Measurements from ENCODE around the gene GABRR2. TPM values are rescaled to one million over a fixed set of nuclear protein-coding genes. Genes with fewer than 3 reads are reported as not detected.
"Not testable (repeated sequence)": the region's sequence is repeated elsewhere in the genome, so short reads cannot be mapped to it uniquely, and the experiment has no call there.

The GABRR2 gene
- total RNA-seq, 1 donor from 2014 or later, result 0.73 TPM

DNA sequence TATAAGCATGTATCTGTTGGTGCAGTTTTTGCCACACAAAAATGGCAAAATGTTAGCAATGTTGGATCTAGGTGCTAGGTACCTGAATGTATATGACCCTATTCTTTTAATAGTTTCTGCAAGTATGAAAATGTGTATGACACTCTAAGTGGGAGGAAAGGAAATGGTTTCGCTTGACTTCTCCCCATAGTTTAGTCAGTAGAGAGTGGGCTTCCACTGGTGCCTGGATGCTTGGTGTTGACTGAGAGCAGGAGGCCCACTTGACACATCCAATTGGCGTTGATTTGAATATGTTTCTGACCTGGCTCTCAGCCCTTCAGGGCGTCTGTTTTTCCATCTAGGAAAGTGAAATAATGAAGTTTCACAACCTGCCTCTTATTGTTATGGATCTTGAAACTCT is 56.2 kb downstream of the GABRR2 start:
- no peak for DNase-seq (ENCODE audit: low spot score)

DNA sequence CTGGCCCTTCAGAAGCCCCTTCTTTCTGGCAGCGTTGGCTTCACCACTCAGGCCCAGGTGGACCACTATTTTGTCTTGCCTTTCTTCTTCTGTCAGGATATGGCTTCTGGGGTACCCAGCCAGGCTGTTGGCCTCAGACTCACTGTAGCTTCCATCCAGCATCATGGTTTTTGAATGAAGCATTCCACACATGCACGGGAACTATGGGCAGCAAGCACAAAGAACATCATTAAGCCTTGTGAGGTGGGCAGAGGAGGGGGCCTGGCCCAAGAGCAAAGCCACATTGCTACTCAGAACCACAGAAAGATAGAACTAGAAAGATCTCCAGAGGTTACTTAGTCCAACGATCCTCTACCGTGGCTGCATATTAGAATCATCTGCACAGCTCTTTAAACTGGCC is 57.3 kb downstream of the GABRR2 start:
- DNase-seq (ENCODE audit: low spot score), result no peak

DNA sequence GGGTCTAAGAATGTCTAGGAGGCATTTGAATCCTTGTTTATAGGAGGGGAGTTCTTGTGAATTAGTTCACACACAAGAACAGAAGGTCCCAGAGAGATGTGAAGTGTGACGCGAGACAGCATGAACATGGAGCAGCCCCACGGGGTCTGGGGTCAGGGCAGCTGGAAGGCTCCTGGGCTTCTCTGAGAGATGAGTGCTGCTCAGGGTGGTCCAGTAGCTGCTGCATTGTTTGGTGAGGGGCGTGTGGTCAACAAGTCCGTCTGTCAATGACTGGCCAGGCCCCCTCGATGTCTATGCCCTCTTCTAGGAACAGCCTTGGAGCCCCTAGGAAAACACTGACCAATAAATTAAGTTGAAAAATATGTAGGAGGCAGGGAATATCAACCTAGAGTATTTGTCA is 57.8 kb downstream of the GABRR2 start:
- DNase-seq (ENCODE audit: low spot score), result no peak

DNA sequence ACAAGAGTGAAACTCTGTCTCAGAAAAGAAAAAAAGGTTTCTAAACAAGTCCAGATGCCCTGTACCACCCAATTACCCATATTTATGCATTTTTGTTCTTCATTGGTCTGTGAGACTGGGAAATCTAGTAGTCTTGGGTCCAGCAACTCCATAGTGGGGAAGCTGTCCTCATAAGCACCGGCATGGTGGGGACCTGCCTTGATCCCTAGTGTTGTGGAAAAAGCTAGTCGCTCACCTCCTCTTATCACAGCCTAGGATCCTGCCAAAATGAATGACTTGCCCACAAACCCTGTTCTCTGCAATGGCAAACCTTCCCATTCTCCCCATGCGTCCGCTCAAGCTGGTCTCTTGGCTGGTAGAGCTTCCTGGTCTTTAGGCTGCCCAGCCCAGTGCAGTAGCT is 59.7 kb downstream of the GABRR2 start:
- DNase-seq (ENCODE audit: low spot score), result no peak

DNA sequence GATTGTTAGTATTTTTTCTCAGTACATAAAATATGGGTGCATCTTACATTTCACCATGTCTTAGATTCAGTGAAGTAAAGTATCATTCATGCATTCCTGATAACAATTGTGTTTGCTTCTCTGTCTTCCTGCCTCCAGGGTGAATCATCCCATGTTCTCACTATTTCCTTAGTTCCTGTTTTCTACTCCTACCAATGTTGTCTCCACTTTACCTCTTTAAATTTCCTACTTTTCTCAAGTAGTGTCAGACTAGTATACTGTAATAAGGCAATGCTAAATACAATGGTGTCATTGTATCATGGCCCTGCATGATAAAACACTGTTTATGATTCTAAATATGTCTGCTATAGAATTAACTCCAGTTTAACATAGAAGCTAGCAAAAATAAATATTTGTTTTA is 60.5 kb downstream of the GABRR2 start:
- no peak for DNase-seq (ENCODE audit: low spot score)

DNA sequence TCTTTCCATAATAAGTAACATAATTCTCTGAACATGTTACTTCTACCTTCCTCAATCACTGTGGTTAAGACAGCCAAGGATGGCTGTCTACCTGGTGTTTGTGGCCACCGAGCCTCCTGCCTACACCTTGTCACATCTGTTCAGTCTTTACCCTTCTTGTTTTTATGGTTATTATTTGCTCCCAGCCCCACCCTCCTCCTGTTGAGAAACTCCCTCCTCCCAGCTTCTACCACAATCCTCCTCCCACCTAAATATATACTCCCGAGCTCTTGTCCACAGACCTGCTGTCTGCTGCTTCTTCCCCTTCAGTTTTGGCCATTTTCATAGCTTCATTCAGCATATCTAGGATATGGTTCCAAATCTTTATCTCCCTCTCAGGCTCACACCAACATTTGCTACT is 62.2 kb downstream of the GABRR2 start:
- no peak for DNase-seq (ENCODE audit: low spot score)

DNA sequence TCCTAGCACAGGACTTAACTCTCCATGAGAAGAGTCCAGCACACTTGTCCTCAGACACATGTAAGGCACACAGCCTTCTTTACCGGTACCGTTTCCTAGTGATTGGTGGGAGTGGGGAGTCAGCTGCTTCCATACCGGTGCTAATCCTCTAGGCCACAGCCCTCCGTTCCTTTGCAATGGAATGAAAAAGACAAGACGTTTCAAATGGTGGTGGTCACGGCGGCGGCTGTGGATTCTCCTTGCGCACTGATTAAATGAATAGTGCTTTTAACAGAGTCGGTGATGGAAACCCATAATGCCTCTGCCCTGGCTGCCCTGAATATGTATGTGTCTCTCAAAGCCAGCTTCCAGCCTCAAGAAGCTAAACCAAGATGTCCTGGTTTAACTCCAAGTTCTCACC is 63.1 kb downstream of the GABRR2 start:
- DNase-seq (ENCODE audit: low spot score), result no peak

DNA sequence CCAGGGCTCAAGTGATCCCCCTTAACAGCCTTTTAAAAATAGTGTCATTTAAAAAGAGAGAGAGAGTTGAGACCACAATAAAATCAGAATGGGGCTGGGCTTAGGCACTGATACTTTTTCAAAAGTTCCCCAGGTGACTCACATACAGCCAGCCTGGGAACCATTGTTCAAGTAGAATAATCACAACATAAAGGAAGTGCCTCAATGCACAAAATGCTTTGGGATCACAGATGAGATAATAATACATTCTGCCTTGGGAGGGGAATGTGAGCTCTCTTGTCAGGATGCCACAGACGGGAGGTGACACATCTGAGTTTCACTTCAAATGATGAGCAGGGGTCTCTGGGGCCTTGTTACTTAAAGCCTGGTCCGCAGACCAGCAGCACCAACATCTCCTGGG is 63.9 kb downstream of the GABRR2 start:
- DNase-seq (ENCODE audit: low spot score), result no peak

DNA sequence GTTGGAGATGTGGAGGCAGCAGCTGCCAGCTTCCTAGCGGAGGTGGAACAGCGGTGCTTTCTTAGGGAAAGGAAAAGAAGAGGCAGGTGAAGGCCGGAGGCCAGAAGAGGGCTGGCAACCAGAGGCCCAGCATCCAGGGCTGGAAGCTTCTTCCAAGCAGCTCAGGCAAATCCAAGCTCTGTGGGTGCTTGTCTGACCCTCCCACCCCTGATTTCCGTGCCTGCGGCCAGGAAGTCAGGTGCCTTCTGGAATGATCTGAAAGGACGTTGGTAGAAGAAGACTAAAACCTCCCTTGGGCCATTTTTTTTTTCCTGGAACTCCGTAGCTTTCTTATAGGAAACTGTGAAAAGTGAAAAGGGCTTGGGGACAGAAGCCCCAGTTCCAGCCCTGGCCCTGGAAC is 64.9 kb downstream of the GABRR2 start:
- no peak for DNase-seq (ENCODE audit: low spot score)

DNA sequence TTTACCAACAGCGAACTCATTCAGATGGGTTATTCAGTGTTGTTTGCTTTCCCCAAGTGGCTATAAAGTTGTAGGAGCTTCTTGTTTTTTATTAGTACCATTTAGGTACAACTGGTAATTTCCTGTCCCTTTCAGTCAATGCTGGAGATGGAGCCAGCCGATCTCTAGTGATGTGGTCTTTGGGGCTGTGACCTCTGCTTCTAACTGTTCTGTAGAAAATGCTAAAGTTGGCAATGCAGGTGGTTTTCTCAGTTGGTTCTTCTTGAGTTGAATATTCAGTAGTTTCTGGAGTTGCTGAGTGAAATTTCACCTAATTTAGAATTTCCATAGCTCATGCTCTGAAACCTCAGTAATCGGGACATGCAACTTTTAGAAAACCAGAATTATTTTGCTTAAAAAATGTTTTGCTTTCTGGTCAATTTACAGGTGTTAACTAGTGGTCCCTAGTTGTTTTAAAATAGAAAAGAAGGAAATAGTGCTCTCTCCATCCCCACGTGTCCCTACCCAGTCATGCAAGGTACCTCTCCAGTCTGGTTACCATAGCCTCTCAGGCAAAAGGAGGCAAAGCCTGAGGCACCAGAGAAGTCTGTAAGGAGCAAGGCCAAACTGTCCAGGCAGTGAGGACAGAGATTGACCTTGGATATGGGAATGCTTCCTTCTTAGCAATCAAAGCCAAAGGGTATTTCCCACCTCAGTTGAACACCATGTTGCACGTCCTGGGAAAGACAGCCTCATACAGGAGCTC is 70.7 kb downstream of the GABRR2 start:
- DNase-seq (ENCODE audit: low spot score), result no peak

DNA sequence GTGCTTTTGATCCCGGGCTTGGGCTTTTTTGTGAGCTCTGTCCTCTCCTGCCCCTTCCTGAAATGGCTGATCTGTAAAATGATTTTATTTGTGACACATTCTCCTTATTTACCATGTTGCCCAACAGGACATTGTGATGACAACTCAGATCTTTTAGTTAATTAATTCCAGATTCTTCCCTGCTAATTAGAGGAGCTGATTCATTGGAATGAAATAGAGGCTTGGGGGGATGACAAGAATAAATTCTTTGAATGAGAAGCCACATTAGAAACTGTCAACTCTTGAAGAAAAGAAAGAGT is 71.8 kb downstream of the GABRR2 start:
- DNase-seq (ENCODE audit: low spot score), result no peak

DNA sequence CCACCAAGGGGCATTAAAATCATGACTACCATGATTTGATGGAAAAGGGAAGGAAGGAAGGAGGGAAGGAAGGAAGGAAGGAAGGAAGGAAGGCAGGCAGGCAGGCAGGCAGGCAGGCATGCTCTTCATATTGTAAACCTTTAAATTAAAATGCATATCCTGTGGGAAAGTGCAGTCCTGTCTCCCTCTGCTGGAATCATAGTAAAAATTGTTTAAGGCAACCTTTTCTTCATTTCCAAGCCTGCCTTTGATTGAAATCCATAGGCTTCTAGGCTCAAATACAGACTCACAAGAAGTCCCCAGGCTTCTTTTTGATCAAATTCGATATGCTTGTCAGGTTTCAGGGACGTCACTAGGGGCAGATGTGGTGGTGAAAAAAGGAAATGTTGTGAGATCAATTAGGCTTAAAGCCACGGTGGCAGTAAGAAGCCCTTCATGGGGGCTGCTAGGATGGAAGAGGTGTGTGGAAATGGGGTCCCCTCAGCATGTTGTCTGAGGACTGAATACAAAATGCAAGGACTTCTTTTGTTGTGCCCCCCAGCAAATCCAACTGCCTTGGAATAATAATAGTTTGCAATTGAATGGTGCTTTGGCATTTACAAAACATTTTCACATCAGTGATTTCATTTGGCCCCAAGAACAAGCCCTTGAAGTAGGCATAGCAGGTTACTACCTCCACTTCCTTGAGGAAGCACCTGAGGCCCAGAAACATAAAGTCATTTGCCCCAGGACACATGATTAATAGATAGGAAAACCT is 72.3 kb downstream of the GABRR2 start:
- DNase-seq (ENCODE audit: low spot score), result no peak

DNA sequence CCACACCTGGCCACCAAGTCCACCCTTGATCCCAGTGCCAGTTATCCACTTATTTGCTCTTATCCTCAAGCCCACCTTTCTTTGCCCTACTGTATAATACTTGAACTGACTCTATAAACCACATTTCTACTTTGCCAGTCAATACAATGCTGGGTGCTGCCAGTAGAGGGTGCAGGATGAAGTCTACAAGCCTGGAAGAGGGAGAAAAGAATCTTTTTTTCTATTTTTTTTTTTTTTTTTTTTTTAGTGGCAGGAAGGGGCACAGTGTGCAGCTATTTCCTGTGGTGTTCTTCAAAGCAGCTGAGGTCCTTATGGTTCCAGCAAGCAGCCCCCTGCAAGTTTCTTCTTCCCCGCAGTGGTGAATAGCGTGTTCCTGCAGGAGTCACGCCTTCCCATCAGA is 75.8 kb downstream of the GABRR2 start:
- no peak for DNase-seq (ENCODE audit: low spot score)

DNA sequence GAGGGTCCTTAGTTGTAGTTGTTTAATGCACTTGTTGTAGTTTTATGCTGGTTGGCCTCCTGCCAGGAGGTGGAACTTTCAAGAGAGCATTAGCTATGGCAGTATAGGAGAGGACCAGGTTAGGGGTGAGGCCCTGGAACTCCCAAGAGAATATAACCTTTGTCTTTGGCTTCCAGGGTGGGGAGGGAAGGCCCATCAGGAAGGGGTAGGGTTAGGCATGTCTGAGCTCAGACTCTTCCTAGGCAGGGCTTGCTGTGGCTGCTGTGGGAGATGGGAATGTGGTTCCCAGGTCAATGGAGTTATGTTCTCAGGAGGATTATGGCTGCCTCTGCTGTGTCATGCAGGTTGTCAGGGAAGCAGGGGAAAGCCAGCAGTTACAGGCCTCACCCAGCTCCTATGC is 77.9 kb downstream of the GABRR2 start:
- no peak for DNase-seq (ENCODE audit: low spot score)

DNA sequence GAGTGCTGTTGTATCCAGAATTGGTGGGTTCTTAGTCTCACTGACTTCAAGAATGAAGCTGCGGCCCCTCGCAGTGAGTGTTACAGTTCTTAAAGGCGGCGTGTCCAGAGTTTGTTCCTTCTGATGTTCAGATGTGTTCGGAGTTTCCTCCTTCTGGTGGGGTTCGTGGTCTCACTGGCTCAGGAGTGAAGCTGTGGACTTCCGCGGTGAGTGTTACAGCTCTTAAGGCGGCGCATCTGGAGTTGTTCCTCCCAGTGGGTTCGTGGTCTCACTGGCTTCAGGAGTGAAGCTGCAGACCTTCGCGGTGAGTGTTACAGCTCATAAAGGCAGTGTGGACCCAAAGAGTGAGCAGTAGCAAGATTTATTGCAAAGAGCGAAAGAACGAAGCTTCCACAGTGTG is 81.5 kb downstream of the GABRR2 start:
- not testable (repeated sequence) for DNase-seq (ENCODE audit: low spot score)

DNA sequence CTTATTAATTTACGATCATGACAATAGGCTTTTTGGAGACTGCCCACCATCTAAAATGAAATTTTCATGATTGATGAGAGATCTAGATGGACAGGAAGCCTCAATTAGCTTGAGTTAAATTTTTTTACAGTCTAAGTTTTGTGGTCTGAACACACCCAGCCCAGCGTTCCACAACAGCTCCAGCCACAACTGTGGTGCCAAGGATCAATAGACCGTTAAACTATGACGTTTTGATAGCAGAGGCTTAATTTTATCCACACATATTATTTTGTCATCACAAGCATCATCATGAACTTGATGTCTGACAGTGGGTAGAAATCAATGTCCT is 92.4 kb downstream of the GABRR2 start:
- DNase-seq (ENCODE audit: low spot score), result no peak

DNA sequence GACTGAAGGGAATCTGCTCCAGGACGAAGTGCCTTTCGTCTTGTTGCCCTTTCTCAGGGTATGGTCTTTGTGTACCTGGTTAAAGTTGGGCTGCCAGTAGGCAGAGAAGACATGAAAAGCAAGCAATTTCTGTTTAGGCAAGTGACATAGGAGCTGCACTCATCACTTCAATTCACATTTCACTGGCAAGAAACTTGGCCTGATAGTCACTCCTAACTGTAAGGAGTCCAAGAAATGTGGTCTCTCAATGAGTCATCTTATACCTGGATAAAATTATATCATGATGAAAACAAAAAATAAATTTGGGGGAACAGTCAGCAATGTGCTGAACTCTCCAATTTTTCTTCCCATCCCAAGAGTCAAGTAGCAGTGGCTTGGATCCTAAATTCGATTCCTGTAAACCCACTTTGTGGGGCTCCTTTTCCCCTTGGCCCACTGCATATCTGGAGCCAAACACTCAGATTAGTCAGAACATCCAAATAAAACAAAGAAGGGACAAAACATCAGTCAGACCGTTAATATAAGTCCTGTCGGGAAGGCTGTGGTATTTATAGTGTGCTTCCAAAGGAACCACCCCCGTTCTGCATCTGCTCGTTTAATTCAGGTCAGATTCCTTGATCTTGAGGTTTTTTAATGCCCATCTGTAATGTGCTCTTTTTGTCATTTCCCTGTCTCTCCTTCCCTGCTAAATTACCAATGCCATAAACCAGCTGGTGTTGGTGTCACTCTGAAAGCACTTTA is 93.0 kb downstream of the GABRR2 start:
- no peak for DNase-seq (ENCODE audit: low spot score)

DNA sequence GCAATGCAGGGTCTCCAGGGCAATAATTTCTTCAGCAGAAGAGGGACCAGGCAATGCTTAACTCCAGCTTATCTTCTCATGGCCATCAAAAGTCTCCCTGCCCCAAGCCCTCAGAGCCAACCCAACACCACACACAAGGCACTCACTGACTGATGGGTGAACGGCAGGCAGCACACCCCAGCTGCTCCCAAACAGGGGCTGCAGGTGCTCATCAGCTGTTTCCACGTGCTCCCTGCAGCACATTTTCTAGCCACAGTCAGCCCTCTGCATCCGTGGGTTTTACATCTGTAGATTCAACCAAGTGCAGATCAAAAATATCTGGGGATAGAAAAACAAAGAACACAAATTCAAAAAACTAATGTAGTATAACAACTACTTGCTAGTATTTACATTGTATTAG is 94.0 kb downstream of the GABRR2 start:
- DNase-seq (ENCODE audit: low spot score), result no peak

DNA sequence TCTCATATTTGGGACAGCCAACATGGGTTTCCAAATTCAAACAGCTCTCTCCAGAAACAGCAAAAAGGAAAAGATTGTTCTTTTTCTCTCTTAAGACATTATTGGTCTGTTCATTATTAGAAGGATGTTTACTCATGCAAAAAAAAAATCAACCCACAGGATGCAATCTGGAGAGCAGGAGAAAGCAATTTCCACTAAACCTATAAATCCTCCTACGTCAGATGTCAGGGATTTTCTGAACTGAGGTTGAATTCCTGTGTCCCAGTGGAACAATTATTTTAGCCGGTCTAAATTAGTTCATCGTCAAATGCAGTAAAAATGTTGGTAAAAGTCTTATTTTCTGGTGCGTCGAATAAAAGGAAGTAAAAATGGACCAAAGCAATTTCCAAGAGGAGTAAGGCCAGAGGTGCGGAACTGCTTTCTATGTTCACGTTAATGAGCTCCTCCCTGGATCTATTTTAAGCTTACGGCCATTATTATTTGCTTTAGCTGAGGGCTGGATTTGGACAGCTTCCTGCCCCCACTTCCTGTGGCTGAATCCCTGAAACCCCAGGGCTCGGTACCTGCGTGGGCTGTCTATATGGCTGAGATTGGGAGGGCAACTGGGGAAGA is 97.7 kb downstream of the GABRR2 start, which contains the start of gene GABRR1:
Gene GABRR1, minus strand, starts transcription at position 60 of the 612 bp plus-strand sequence. Its CDS starts 36 bp downstream, at position 24.
- no peak for DNase-seq (ENCODE audit: low spot score)

DNA sequence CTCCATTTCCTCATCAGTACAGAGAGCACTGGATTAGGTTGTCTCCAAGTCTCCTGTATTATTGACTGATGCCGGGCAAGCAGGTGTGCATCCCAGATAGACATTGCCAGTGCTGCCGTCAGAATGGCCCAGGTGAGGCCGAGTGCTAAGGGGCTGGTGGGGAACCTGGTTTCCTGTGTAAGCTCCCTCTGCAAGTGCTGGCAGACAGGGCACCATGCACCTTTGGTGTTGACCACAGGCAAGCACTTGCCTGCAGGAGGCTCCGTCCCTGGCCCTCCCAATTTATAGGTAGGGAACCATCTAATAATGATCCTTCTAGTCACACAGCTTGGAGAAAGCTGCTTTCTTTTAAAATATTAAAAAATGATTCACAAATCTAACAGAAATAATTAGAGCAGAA is 98.7 kb downstream of the GABRR2 start:
- no peak for DNase-seq (ENCODE audit: low spot score)

DNA sequence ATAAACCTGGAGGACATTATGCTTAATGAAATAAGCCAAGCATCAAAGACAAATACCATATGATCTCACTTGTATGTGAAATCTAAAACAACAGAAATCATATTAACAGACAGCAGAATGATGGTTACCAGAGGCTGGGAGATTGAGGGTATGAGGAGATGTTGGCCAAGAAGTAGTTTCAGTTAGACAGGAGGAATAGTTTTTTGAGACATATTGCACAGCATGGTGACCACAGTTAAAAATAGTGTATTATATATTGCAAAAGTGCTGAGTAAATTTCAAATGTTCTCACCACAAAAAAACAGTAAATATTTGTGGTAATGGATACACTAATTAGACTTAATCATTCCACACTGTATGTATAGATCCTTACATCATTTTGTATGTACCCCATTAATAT is 99.7 kb downstream of the GABRR2 start:
- no peak for DNase-seq (ENCODE audit: low spot score)

DNA sequence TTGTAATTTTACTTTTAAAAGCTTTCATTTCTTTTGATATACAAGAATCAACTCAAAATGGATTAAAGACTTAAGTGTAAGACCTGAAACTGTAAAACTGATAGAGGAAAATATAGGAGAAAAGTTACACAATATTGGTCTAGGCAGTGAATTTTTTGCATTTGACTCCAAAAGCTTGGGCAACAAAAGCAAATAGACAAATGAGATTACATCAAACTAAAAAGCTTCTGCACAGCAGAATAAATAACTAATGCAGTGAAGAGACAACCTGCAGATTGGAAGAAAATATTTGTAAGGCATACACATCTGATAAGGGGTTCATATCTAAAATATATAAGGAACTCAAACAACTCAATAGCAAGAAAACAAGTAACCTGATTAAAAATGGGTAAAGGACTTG is 100.9 kb downstream of the GABRR2 start:
- no peak for DNase-seq (ENCODE audit: low spot score)

DNA sequence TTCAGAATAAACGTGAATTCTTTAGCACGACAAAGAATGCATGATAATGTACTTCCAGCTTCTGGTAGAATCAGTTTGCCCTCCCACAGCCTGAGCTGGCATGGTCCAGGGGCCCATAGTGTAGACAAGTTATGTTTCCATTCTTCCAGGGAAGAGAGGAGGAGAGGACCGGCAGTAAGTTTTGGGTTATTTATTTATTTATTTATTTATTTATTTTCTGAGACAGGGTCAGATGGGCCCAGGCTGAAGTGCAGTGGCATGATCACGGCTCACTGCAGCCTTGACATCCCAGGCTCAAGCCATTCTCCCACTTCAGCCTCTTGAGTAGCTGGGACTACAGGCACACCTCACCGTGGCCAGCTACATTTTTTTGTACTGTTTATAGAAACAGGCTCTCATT is 102.6 kb downstream of the GABRR2 start:
- DNase-seq (ENCODE audit: low spot score), result no peak
